Activated T-cell treated with anti-CD3 and anti-CD28 coated beads, Interleukin-2, amount 50 U/mL, for 24 hours (primary cell): ENCODE data around the gene CYP17A1.

Source experiments
- DNase-seq: peaks from one replicate; pipeline ENCODE4 v3.0.0-alpha.2; 2020
- H3K27ac Mint-ChIP-seq: 2 replicates; pipeline ENCODE4 v1.8.0; 2020; ENCODE audit warnings: mild to moderate bottlenecking, mixed read lengths
- H3K27me3 Mint-ChIP-seq: 2 replicates; pipeline ENCODE4 v1.8.0; 2020; ENCODE audit warnings: mixed read lengths
- H3K36me3 Mint-ChIP-seq: 2 replicates; pipeline ENCODE4 v1.8.0; 2020; ENCODE audit warnings: low read depth, mixed read lengths
- H3K4me1 Mint-ChIP-seq: 2 replicates; pipeline ENCODE4 v1.8.0; 2020; ENCODE audit warnings: low read depth, mixed read lengths
- H3K4me3 Mint-ChIP-seq: 2 replicates; pipeline ENCODE4 v1.8.0; 2020; ENCODE audit warnings: mild to moderate bottlenecking, moderate library complexity, mixed read lengths
- H3K9me3 Mint-ChIP-seq: 2 replicates; pipeline ENCODE4 v1.8.0; 2020; ENCODE audit warnings: mixed read lengths

Gene CYP17A1

GRCh38 chr10:102804382-102805055, 32.7 kb downstream of the CYP17A1 start:
- peak overlapping the region; percentile 67 for H3K27ac Mint-ChIP-seq
- DNase-seq, result no peak
- H3K4me1 Mint-ChIP-seq, result peaks cover 41% of the 10 kb centered on the region
- H3K36me3 Mint-ChIP-seq, result peaks cover 53% of the 10 kb centered on the region
- peaks cover 2% of the 10 kb centered on the region for H3K9me3 Mint-ChIP-seq
- H3K4me3 Mint-ChIP-seq, result no peak overlapping the region
- H3K27me3 Mint-ChIP-seq, result no peaks in the 10 kb centered on the region

DNA sequence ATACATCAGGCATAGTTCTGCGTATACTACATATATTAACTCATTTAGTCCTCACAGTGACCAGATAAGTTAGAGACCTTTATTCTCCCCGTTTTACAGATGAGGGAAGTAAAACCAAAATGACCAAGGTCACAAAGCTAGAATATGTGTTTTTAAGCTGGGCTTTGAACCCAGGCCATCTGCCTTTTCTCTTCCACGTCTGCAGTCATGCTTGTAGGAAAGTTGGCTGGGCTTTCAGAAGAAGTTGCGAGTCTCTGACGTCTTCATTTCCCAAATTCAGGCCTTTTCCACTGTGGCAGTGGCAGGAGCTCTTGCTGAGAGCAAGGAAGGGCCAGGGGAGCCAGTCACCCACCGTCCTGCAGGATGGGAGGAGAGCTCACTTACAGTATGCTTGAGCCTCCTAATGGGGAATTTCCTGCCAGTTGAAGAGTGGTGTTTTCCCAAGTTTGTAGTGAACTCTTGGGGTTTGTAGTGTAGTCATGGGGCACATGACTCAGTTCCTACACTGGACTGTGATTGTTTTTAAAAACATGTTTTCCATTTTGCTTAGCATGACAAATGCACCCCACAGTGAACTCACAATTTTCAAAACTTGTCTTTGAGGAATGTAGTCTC, 34.2 kb downstream of the CYP17A1 start:
- Mint-ChIP-seq H3K4me1 (peaks cover 34% of the 10 kb centered on the region), H3K27me3 (no peaks in the 10 kb centered on the region), H3K4me3 (no peak overlapping the region), H3K9me3 (peaks cover 2% of the 10 kb centered on the region), H3K36me3 (peaks cover 63% of the 10 kb centered on the region), H3K27ac (peak overlapping the region; percentile 94)
- DNase-seq, result peak; percentile 43

DNA sequence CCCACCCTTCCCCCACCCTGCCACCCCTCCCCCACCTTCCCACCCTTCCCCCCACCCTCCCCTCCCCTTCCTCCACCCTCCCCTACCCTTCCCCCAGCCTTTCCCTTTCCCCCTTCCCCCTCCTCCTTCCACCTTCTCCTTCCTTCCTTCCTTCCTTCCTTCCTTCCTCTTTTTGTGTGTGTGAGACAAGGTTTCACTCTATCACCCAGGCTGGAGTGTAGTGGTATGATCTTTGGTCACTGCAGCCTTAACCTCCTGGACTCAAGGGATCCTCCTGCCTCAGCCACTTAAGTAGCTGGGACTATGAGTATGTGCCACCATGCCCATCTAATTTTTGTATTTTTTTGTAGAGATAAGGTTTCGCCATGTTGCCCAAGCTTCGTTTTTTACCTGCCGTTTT, 35.2 kb downstream of the CYP17A1 start:
- no peak for DNase-seq
- H3K36me3 Mint-ChIP-seq, result peaks cover 68% of the 10 kb centered on the region
- no peak overlapping the region for H3K4me3 Mint-ChIP-seq
- peak overlapping the region; percentile 94 for H3K27ac Mint-ChIP-seq
- H3K9me3 Mint-ChIP-seq, result peaks cover 2% of the 10 kb centered on the region
- H3K27me3 Mint-ChIP-seq, result no peaks in the 10 kb centered on the region
- H3K4me1 Mint-ChIP-seq, result peaks cover 35% of the 10 kb centered on the region

DNA sequence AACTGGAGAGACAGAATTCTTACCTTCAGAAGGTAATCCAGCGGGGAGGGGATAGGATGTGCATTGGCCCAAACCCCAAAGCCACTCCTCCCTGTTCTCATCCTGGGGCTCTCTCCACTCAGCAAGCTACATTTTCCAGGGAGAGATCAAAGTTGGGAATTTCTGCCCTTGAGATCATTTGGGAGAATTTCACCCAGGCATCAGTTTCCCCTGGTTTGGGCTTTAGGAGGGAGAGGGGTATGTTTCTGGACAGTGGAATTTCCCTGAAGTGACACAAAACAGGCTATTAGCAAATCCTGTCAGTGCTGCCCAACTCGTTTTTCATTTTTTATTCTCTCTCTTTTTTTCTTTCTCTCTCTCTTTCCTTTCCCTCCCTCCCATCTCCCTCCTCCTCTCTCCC, 35.7 kb downstream of the CYP17A1 start:
- Mint-ChIP-seq H3K27me3 (no peaks in the 10 kb centered on the region), H3K27ac (no peak overlapping the region), H3K4me1 (peaks cover 38% of the 10 kb centered on the region), H3K36me3 (peaks cover 67% of the 10 kb centered on the region), H3K9me3 (peaks cover 2% of the 10 kb centered on the region), H3K4me3 (no peak overlapping the region)
- no peak for DNase-seq

DNA sequence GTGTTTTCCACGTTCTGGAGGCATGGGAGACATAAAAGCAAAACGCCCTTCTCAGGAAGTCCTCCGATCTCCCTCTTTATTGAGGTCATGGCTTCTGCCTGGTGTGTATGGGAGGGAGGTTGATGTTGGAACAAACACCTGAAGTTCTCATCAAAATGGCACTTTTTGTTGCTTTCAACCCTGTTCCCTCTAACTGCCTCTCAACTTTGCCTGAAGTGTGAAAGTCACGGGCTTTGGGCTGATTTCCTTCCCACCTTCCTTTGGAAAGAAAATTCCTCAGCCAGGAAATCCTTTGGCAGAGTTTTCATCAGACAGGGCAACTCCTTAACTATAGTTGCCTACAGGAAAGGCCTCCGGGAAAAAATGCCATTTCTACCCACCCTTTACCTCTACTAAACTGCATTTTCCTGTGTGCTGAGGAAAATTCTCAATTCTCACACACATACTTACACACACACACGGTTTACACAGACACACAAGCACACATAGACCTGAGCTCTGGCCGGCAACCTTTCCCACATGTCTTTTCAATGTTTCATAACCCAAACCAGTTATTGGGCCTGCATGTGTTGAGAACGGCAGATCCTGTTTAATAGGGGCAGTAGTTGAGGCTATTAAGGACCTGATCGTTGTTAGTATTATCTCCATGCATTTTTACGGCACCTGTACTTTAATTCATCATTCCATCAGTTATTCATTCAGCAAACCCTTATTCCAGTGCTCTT, 36.4 kb downstream of the CYP17A1 start:
- Mint-ChIP-seq H3K27me3 (no peaks in the 10 kb centered on the region), H3K4me1 (peaks cover 45% of the 10 kb centered on the region), H3K36me3 (peaks cover 64% of the 10 kb centered on the region), H3K27ac (peak overlapping the region; percentile 60), H3K9me3 (peaks cover 2% of the 10 kb centered on the region), H3K4me3 (no peak overlapping the region)
- no peak for DNase-seq

GRCh38 chr10:102799691-102800471, 37.3 kb downstream of the CYP17A1 start:
- Mint-ChIP-seq H3K27ac (peak overlapping the region; percentile 60), H3K4me1 (peaks cover 53% of the 10 kb centered on the region), H3K36me3 (peaks cover 60% of the 10 kb centered on the region), H3K27me3 (no peaks in the 10 kb centered on the region), H3K9me3 (peaks cover 2% of the 10 kb centered on the region), H3K4me3 (no peak overlapping the region)
- DNase-seq, result no peak

DNA sequence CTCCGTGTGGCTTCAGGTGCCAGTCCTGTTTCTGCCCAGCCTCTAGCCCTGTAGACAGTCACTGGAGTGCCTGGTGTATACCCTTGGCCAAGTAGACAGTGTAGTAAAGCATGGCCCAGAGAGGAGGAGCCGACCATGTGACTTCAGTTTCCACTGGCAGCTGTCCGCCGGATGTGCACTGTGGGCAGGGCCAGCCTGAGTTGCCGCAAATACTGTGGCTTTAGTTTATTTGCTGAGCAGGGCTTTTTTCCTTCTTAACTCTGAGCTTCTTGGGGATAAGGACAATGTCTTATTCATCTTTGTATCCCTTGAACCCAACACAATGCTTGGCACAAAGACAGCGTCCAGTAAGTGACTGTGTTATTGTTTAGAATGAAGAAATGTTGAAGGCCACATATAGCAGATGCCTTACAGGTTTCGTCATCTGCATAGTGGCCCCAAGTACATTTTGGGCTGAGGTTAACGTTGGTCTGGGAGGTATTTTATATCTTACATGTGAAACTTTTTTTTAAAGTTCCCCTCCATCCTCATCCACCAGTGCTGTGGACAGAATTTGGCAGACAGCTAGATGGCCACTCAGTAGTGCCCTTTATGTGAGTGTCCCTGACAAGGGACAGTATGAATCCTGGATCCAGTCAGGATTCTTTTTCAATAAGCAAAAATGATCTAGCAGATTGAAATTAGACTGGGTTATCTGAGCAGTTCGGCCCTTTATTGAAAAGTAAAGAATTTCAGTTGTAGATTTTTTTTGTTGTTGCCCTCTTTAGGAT, 40.6 kb downstream of the CYP17A1 start:
- Mint-ChIP-seq H3K4me3 (peak overlapping the region; percentile 43), H3K27ac (peak overlapping the region; percentile 85), H3K27me3 (no peaks in the 10 kb centered on the region), H3K36me3 (peaks cover 39% of the 10 kb centered on the region), H3K9me3 (no peaks in the 10 kb centered on the region), H3K4me1 (peaks cover 45% of the 10 kb centered on the region)
- peak; percentile 61 for DNase-seq

- H3K9me3 Mint-ChIP-seq, result no peaks in the 10 kb centered on the region
- H3K4me1 Mint-ChIP-seq, result peaks cover 42% of the 10 kb centered on the region
- DNase-seq, result no peak
- no peaks in the 10 kb centered on the region for H3K27me3 Mint-ChIP-seq
- H3K27ac Mint-ChIP-seq, result peak overlapping the region; percentile 85
- peak overlapping the region; percentile 43 for H3K4me3 Mint-ChIP-seq
- peaks cover 37% of the 10 kb centered on the region for H3K36me3 Mint-ChIP-seq
Observed at GRCh38 chr10:102795453-102796406, 41.5 kb downstream of the CYP17A1 start.

- no peak for DNase-seq
- peaks cover 46% of the 10 kb centered on the region for H3K4me1 Mint-ChIP-seq
- no peak overlapping the region for H3K4me3 Mint-ChIP-seq
- peaks cover 13% of the 10 kb centered on the region for H3K36me3 Mint-ChIP-seq
- H3K9me3 Mint-ChIP-seq, result peaks cover 2% of the 10 kb centered on the region
- H3K27ac Mint-ChIP-seq, result peak overlapping the region; percentile 34
- no peaks in the 10 kb centered on the region for H3K27me3 Mint-ChIP-seq
Observed at GRCh38 chr10:102791754-102792395, 45.3 kb downstream of the CYP17A1 start.

GRCh38 chr10:102785818-102786217, 51.4 kb downstream of the CYP17A1 start:
- Mint-ChIP-seq H3K9me3 (peaks cover 2% of the 10 kb centered on the region), H3K4me3 (no peak overlapping the region), H3K4me1 (peaks cover 37% of the 10 kb centered on the region), H3K27ac (no peak overlapping the region), H3K27me3 (no peaks in the 10 kb centered on the region), H3K36me3 (peaks cover 18% of the 10 kb centered on the region)
- no peak for DNase-seq

DNA sequence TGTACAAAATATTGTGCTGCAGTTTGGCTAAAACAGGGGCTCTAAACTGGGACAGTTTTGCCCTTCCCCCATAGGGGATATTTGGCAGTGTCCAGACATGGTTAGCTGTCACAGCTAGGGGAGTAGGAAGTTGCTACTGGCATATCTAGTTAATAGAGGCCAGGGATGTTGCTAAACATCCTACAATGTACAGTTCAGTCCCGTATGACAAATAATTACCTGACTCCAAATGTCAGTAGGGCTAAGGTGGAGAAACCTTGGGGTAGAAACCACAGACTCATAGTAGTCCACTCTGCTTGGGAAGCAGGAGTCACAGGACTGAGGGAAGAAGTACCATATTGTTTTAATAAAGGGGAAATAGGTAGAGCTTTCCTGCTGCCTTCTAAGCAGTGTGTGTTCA, 53.6 kb downstream of the CYP17A1 start:
- H3K4me3 Mint-ChIP-seq, result no peak overlapping the region
- peaks cover 22% of the 10 kb centered on the region for H3K36me3 Mint-ChIP-seq
- H3K9me3 Mint-ChIP-seq, result no peaks in the 10 kb centered on the region
- DNase-seq, result no peak
- H3K27me3 Mint-ChIP-seq, result no peaks in the 10 kb centered on the region
- peaks cover 47% of the 10 kb centered on the region for H3K4me1 Mint-ChIP-seq
- H3K27ac Mint-ChIP-seq, result no peak overlapping the region

DNA sequence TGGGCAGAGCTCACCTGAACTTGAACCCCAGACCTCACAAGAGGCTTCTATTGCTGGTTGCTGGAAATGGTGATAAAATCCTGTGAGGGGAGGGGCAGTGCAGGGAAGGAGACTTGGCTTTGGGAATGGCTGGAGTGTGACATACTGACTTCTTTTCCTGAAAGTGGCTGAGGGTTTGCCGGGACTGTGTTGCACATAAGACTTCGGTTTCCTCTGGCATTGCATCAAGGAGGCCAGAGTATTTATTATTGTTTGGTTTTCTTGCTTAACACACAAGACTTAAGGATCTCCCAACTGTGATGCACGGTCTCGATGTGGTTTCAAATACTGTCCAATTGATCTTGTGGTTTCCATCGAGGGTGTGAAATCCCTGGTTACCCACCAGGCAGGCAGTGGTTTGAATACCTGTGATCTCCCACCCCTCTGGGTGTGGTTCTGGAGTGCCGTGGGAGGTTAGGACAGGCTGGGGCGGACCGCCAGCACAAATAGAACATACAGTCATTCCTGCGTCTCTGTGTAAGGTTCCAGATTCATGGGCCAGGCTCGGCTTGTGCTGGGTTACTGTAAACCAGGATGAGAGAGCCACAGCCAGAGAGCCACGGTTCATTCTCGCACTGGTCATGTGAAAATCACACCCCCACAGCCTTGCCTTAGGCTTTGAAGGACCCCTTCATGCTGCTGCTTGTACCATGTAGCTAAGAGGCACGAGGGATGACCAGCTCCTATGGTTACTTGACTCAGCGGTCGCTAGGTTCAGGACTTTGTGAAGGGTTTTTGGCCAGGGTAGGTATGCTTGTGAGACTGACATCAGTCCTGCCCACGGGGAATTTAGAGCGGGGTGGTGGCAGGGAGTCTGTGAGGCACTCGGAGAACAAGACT, 54.3 kb downstream of the CYP17A1 start:
- H3K4me1 Mint-ChIP-seq, result peaks cover 51% of the 10 kb centered on the region
- no peak overlapping the region for H3K27ac Mint-ChIP-seq
- peaks cover 24% of the 10 kb centered on the region for H3K36me3 Mint-ChIP-seq
- DNase-seq, result no peak
- H3K27me3 Mint-ChIP-seq, result no peaks in the 10 kb centered on the region
- H3K4me3 Mint-ChIP-seq, result no peak overlapping the region
- H3K9me3 Mint-ChIP-seq, result no peaks in the 10 kb centered on the region
